Fibroblast of mammary gland (primary cell): ENCODE results near the gene SPATA6L.

Experiments used
- DNase-seq: peaks from one replicate; pipeline ENCODE4 v3.0.0-alpha.2; 2010; ENCODE audit warnings: low read depth
- H3K4me3 ChIP-seq: 2 replicates; pipeline ENCODE4 v1.5.1; 2011; ENCODE audit warnings: low read depth, mild to moderate bottlenecking, low read length, moderate library complexity; ENCODE audit not compliant: control insufficient read depth
- TF ChIP-seq, protein P1 (sequence below): conservative IDR thresholded peaks from 2 replicates; pipeline ENCODE4 v1.5.1; 2011; ENCODE audit warnings: low read depth, low read length, inconsistent platforms; ENCODE audit not compliant: control insufficient read depth, insufficient read depth

The SPATA6L gene

DNA sequence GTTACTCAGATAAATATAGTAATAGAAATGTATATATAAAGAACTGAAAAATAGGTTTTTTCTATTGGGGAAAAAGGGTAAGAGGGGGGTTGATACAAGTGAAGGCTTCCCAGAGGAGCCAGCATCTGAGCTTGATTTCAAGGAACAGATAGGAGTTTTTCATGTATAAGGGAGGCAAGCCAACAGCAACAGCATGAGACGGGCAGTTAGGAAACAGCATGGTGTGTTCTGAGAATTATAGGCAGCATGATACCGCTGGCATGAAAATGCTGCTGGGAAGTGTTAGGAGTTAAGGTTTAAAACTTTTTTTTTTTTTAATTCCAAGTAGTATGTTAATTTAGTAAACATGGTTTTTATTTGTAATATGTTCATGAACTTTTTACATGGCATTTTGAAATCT, 22.7 kb upstream of the SPATA6L start:
- TF ChIP-seq, protein P1, sequence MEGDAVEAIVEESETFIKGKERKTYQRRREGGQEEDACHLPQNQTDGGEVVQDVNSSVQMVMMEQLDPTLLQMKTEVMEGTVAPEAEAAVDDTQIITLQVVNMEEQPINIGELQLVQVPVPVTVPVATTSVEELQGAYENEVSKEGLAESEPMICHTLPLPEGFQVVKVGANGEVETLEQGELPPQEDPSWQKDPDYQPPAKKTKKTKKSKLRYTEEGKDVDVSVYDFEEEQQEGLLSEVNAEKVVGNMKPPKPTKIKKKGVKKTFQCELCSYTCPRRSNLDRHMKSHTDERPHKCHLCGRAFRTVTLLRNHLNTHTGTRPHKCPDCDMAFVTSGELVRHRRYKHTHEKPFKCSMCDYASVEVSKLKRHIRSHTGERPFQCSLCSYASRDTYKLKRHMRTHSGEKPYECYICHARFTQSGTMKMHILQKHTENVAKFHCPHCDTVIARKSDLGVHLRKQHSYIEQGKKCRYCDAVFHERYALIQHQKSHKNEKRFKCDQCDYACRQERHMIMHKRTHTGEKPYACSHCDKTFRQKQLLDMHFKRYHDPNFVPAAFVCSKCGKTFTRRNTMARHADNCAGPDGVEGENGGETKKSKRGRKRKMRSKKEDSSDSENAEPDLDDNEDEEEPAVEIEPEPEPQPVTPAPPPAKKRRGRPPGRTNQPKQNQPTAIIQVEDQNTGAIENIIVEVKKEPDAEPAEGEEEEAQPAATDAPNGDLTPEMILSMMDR, result no peak
- no peak for DNase-seq

DNA sequence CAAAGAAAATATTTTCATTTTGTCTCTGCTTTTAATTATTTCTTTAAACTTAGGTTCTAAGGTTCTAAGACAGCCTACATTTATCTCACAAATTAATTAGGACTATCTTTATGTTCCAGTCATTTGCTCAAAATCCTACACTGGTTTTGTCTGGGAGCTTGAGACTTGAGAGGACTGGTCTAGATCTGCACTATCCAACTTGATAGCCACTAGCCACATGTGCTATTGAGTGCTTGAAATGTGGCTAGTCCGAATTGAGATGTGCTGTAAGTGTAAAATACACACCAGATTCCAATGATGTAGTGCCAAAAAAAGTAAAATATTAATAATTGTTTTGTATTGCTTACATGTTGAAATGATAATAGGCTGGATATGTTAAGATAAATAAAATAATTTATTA, 20.3 kb upstream of the SPATA6L start:
- TF ChIP-seq, protein P1, result no peak
- no peak for DNase-seq
- no peak overlapping the region for H3K4me3 ChIP-seq

More for the DNA sequence above, 22.7 kb upstream of the SPATA6L start:
- no peak overlapping the region for H3K4me3 ChIP-seq

DNA sequence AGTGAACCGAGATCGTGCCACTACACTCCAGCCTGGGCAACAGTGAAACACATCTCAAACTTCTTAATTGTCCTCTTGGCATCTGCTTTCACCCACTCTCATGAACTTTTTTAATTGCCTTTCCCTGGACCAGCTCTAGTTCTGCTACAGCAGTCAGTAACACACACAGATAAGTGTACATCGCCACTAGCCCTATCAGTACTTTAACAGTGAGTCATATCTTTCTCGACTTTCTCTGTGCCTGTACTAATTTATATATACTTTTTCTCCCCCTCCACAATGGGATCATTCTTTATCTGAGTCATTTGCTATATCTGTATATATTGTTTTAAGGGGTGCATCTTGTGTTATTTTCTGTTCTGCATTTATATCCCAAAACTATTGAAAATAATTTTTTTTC, 19.8 kb upstream of the SPATA6L start:
- TF ChIP-seq, protein P1, result no peak
- DNase-seq, result no peak
- no peak overlapping the region for H3K4me3 ChIP-seq

DNA sequence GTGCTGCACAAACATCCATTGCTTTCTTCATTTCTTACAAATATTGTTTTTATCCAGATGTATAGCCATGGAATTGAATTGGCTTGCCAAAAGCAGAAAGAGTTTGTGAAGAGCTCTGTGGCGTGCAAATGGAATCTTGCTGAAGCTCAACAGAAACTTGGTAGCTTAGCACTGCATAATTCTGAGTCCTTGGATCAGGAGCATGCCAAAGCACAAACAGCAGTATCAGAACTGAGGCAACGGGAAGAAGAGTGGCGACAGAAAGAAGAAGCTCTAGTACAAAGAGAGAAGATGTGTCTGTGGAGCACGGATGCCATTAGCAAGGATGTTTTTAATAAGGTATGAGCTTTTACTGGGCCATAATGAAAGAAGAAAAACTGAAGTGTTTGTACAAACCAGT, 18.5 kb upstream of the SPATA6L start:
- DNase-seq, result no peak
- TF ChIP-seq, protein P1, result no peak
- H3K4me3 ChIP-seq, result no peak overlapping the region

DNA sequence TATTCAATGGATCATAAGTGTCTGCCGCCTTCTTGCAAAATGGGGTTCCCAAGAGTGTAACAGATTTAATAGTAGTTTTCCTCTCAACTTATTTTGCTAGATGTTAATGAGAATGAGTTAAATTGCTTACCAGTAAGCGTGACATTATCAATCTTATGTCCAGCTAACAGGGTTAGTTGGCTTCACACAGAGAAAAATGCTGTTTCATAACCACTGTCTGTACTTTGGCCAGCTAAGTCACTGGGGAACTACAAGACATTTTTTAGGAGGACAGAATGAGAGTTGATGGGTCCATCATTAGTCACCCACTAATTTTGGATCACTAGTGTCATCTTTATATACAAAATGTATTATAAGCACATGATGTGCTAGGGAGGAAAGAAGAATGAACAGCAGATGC, 14.5 kb upstream of the SPATA6L start:
- DNase-seq, result peak; percentile 79
- TF ChIP-seq, protein P1, result no peak
- H3K4me3 ChIP-seq, result peak overlapping the region; percentile 75

DNA sequence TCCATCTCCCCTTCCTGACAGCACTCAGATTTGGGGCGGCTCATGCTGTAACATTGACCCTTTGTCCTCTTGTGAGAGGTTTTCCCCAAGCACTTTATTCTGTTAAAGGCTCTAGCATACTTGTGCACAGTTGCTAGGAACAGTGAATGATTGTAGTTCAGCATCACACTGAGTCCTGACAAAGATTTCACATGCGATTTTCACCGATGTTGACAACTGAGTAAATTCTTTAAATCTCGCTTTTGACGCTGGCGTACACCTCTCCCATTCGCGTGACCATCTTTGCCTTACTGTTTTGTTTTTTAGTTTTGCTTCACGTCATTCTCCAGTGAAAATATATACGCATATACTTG, 13.9 kb upstream of the SPATA6L start:
- TF ChIP-seq, protein P1, result no peak
- DNase-seq, result no peak
- peak overlapping the region; percentile 75 for H3K4me3 ChIP-seq
